CD4-positive, alpha-beta T cell (primary cell): Measurements from ENCODE around the gene TAOK3. TPM values are rescaled to one million over a fixed set of nuclear protein-coding genes. Genes with fewer than 3 reads are reported as not detected.

Experiments
- ATAC-seq: fragments of 200-7000 bp; cut with Tn5 transposase; one replicate; pipeline ENCODE4 v1.10.0; 2022; ENCODE audit warnings: mild to moderate bottlenecking; ENCODE audit not compliant: poor library complexity
- CTCF ChIA-PET: fragments of 350-600 bp; sonication (Branson Sonifier 250); formaldehyde crosslinking; loops from one replicate; lab custom pipeline; 2021; ENCODE audit warnings: antibody characterized with exemption, inconsistent platforms; lab: Charles Lee
- POLR2A ChIA-PET: fragments of 350-600 bp; sonication (Branson Sonifier 250); formaldehyde crosslinking; loops from one replicate; lab custom pipeline; 2021; ENCODE audit warnings: antibody characterized with exemption, inconsistent platforms; lab: Charles Lee
- DNase-seq, 14 experiments: peaks; one replicate each; pipeline ENCODE4 v3.0.0-alpha.2; 2013 to 2020; ENCODE audit warnings: mixed read lengths in 2 of 14
- H3K27ac ChIP-seq, 2 donors: one replicate each; pipeline versions ENCODE4 v1.5.1 to v1.7.0; 2013; ENCODE audit warnings: low read length in 2 of 2, low read depth in 1 of 2, mild to moderate bottlenecking in 1 of 2
- H3K27me3 ChIP-seq, 2 experiments: 1 replicate in 1 of 2; 2 replicates in 1 of 2; pipeline versions ENCODE4 v1.6.1 to v1.7.0; 2013; ENCODE audit warnings: low read length in 2 of 2, control low read depth in 1 of 2, mild to moderate bottlenecking in 1 of 2, moderate library complexity in 1 of 2; ENCODE audit not compliant: insufficient read depth in 2 of 2, control insufficient read depth in 1 of 2
- H3K36me3 ChIP-seq: one replicate; pipeline ENCODE4 v1.6.1; 2013; ENCODE audit warnings: low read length, control low read depth; ENCODE audit not compliant: insufficient read depth
- H3K4me1 ChIP-seq: one replicate; pipeline ENCODE4 v1.6.1; 2013; ENCODE audit warnings: low read length, control low read depth; ENCODE audit not compliant: insufficient read depth
- H3K4me3 ChIP-seq: one replicate; pipeline ENCODE4 v1.5.1; 2013; ENCODE audit warnings: mild to moderate bottlenecking, low read length, moderate library complexity
- H3K9me3 ChIP-seq, 2 experiments: 1 replicate in 1 of 2; 2 replicates in 1 of 2; pipeline versions ENCODE4 v1.6.1 to v1.7.0; 2013; ENCODE audit warnings: low read length in 2 of 2, mild to moderate bottlenecking in 2 of 2, control low read depth in 1 of 2, moderate library complexity in 1 of 2; ENCODE audit not compliant: control insufficient read depth in 1 of 2, insufficient read depth in 1 of 2
- H3K27ac Mint-ChIP-seq: one replicate; pipeline ENCODE4 v1.8.0; 2020; ENCODE audit warnings: mixed read lengths
- H3K27me3 Mint-ChIP-seq: one replicate; pipeline ENCODE4 v1.8.0; 2021; ENCODE audit warnings: mixed read lengths
- H3K36me3 Mint-ChIP-seq: one replicate; pipeline ENCODE4 v1.8.0; 2021; ENCODE audit warnings: low read depth, mixed read lengths
- H3K4me1 Mint-ChIP-seq: one replicate; pipeline ENCODE4 v1.8.0; 2021; ENCODE audit warnings: low read depth, mixed read lengths
- H3K4me3 Mint-ChIP-seq: one replicate; pipeline ENCODE4 v1.8.0; 2020; ENCODE audit warnings: mild to moderate bottlenecking, mixed read lengths
- H3K9me3 Mint-ChIP-seq: one replicate; pipeline ENCODE4 v1.8.0; 2020; ENCODE audit warnings: mixed read lengths
- intact Hi-C, 2 experiments: fragments of 100-400 bp; cut with DNase I in 1 of 2; cut with micrococcal nuclease in 1 of 2; formaldehyde crosslinking; loops; one replicate each; pipeline versions ENCODE4 v1.15.1 to v1.9.0; 2023 to 2025; cut with DNase I, micrococcal nuclease
- total RNA-seq, 174 experiments: library from RNA in 2 of 174; stranded (reverse) in 2 of 174; gene quantifications; one replicate each; pipeline ENCODE4 v1.2.3 and lab custom pipeline; 2021 to 2026
- TF ChIP-seq, protein P1 (sequence below): fragments of 200-600 bp; IDR thresholded peaks from one replicate; pipeline ENCODE4 v1.8.0; 2022; ENCODE audit warnings: antibody characterized with exemption, mild to moderate bottlenecking

TAOK3 gene
- total RNA-seq, 2 experiments from 2014 or later: 53.5 to 56.6 TPM

DNA sequence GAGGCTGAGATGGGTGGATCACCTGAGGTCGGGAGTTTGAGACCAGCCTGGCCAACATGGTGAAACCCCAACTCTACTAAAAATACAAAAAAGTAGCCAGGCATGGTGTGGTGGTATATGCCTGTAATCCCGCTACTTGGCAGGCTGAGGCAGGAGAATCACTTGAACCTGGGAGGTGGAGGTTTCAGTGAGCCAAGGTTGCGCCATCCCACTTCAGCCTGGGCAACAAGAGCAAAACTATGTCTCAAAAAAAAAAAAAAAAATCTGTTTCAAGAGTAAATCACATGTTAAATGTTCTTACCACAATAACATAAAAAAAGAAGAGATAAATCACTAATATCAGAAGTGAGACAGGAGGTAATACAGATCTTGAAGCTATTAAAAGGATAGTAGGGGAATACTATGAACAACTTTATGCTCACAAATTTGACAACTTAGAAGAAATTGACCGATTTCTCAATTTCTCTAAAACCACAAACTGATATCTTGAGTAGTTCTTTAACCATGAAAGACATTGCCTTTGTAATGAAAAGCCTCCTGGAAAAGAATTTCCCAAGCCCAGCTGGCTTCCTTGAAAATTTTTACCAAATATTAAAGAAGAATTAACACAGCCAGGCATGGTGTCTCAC is 37.7 kb downstream of the TAOK3 start:
- Histone ChIP-seq H3K9me3 (no peaks in the 10 kb centered on the region), H3K36me3 (peaks cover 4% of the 10 kb centered on the region), H3K27me3 (no peaks in the 10 kb centered on the region), H3K4me3 (no peak overlapping the region), H3K4me1 (no peaks in the 10 kb centered on the region), H3K27ac (no peak overlapping the region)
- H3K36me3 Mint-ChIP-seq: peaks cover 61% of the 10 kb centered on the region
- ATAC-seq (no peak), DNase-seq (no peak)
- H3K9me3 Mint-ChIP-seq: no peaks in the 10 kb centered on the region
- CTCF ChIA-PET: interaction anchor here (1.0 to 1.2 kb wide), 2 partner anchors 24 to 42 kb away, joined by 3 read pairs; partner anchors contain the start of gene SUDS3
- peaks cover 49% of the 10 kb centered on the region for H3K4me1 Mint-ChIP-seq
- H3K27me3 Mint-ChIP-seq: no peaks in the 10 kb centered on the region
- H3K27ac Mint-ChIP-seq: no peak overlapping the region
- intact Hi-C loops: no loop called here
- POLR2A ChIA-PET: no interaction called here
- no peak overlapping the region for H3K4me3 Mint-ChIP-seq
- TF ChIP-seq, protein P1, sequence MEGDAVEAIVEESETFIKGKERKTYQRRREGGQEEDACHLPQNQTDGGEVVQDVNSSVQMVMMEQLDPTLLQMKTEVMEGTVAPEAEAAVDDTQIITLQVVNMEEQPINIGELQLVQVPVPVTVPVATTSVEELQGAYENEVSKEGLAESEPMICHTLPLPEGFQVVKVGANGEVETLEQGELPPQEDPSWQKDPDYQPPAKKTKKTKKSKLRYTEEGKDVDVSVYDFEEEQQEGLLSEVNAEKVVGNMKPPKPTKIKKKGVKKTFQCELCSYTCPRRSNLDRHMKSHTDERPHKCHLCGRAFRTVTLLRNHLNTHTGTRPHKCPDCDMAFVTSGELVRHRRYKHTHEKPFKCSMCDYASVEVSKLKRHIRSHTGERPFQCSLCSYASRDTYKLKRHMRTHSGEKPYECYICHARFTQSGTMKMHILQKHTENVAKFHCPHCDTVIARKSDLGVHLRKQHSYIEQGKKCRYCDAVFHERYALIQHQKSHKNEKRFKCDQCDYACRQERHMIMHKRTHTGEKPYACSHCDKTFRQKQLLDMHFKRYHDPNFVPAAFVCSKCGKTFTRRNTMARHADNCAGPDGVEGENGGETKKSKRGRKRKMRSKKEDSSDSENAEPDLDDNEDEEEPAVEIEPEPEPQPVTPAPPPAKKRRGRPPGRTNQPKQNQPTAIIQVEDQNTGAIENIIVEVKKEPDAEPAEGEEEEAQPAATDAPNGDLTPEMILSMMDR: no peak

DNA sequence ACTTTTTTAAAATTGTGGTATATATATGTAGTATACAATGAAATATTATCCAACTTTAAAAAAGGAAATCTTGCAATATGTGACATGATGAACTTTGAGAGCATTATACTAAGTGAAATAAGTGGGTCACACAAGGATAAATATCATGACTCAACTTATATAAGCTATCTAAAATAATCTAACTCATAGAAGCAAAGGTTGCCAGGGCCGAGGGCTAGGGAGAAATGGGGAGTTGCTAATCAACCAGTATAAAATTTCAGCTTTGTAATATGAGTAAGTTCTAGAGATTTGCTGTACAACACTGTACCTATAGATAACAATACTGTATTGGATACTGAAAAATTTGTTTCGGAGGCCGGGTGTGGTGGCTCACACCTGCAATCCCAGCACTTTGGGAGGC is 38.5 kb downstream of the TAOK3 start:
- Mint-ChIP-seq H3K4me3 (no peak overlapping the region), H3K36me3 (peaks cover 57% of the 10 kb centered on the region), H3K9me3 (no peaks in the 10 kb centered on the region), H3K27ac (no peak overlapping the region), H3K27me3 (no peaks in the 10 kb centered on the region), H3K4me1 (peaks cover 52% of the 10 kb centered on the region)
- Histone ChIP-seq H3K9me3 (no peaks in the 10 kb centered on the region), H3K27me3 (no peaks in the 10 kb centered on the region), H3K4me3 (no peak overlapping the region), H3K27ac (no peak overlapping the region), H3K4me1 (no peaks in the 10 kb centered on the region), H3K36me3 (peaks cover 4% of the 10 kb centered on the region)
- DNase-seq: no peak
- TF ChIP-seq, protein P1: no peak
- intact Hi-C loops: no loop called here
- ChIA-PET CTCF (interaction anchor here (1.2 kb wide), 1 partner anchor 42 kb away, joined by 3 read pairs; the partner anchor contains the start of gene SUDS3), POLR2A (no interaction called here)
- ATAC-seq: no peak

DNA sequence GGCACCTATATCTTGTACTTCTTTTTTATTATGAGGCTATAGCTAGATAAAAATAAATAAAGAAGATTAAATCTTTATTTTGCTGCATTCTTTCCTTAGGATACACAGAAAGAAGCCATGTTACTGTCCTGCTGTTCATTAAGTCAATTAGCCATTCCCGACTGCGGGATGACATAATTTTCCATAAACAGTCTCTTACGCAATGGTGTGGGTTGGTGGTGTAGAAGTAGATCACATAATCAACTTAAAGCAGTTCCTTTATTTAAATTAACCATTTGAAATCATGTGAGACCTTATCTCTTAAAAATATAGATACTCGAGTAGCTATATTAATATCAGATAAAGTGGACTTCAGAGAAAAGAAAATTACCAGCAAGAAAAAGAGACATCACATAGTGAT is 40.2 kb downstream of the TAOK3 start:
- CTCF ChIA-PET: no interaction called here
- DNase-seq (peak in 2 of 14 experiments; percentile 15 to 23), ATAC-seq (no peak)
- Histone ChIP-seq H3K9me3 (no peaks in the 10 kb centered on the region), H3K4me3 (no peak overlapping the region), H3K27me3 (no peaks in the 10 kb centered on the region), H3K36me3 (peaks cover 4% of the 10 kb centered on the region), H3K4me1 (no peaks in the 10 kb centered on the region), H3K27ac (no peak overlapping the region)
- TF ChIP-seq, protein P1: no peak
- Mint-ChIP-seq H3K9me3 (no peaks in the 10 kb centered on the region), H3K36me3 (peaks cover 49% of the 10 kb centered on the region), H3K27me3 (no peaks in the 10 kb centered on the region), H3K27ac (no peak overlapping the region), H3K4me1 (peaks cover 50% of the 10 kb centered on the region), H3K4me3 (no peak overlapping the region)
- intact Hi-C loops: no loop called here
- POLR2A ChIA-PET: interaction anchor here (1.0 kb wide), 1 partner anchor 20 kb away, joined by 3 read pairs; no protein-coding TSS in a partner anchor
